OCI-LY3 (cell line): ENCODE results near the gene VN1R5.

Experiments
- EZH2phosphoT487 ChIP-seq: fragments of 200-600 bp; shearing (Covaris generic); IDR thresholded peaks from 2 replicates; pipeline ENCODE4 v1.6.1; 2018; ENCODE audit warnings: antibody characterized with exemption, mixed run types, low read depth
- TF ChIP-seq, protein P1 (sequence below): fragments of 200-600, 300-600 bp; sonication (generic); IDR thresholded peaks from 2 replicates; pipeline ENCODE4 v1.5.1; 2014; ENCODE audit warnings: antibody characterized with exemption, low read length, low read depth

DNA sequence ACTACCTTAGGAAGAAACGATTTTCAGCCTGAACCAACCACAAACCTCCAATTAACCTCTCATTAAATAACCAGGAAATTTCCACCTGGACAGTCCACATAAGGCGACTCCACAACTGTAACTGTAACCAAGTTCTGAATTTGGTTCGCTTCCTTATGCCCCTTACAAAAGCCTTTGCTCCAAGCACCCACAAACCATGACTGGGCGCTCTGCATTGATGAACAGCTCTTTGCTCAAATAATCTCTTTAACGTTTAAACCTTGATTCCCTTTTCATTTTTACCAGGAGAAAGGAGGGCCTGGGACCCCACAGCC is 45.9 kb upstream of the VN1R5 start:
- TF ChIP-seq, protein P1, sequence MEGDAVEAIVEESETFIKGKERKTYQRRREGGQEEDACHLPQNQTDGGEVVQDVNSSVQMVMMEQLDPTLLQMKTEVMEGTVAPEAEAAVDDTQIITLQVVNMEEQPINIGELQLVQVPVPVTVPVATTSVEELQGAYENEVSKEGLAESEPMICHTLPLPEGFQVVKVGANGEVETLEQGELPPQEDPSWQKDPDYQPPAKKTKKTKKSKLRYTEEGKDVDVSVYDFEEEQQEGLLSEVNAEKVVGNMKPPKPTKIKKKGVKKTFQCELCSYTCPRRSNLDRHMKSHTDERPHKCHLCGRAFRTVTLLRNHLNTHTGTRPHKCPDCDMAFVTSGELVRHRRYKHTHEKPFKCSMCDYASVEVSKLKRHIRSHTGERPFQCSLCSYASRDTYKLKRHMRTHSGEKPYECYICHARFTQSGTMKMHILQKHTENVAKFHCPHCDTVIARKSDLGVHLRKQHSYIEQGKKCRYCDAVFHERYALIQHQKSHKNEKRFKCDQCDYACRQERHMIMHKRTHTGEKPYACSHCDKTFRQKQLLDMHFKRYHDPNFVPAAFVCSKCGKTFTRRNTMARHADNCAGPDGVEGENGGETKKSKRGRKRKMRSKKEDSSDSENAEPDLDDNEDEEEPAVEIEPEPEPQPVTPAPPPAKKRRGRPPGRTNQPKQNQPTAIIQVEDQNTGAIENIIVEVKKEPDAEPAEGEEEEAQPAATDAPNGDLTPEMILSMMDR, result no peak
- no peak for TF ChIP-seq EZH2phosphoT487
